GM11168 (cell line): ENCODE data around the gene SRP68.
"Not testable (repeated sequence)": the region's sequence is repeated elsewhere in the genome, so short reads cannot be mapped to it uniquely, and the experiment has no call there.

Experiments
- in situ Hi-C: fragments of 300-500 bp; cut with MboI; formaldehyde crosslinking; loops from one replicate; pipeline ENCODE4 v1.12.0; 2022; ENCODE audit warnings: low sequenced_read_pairs; ENCODE audit not compliant: unreplicated experiment

SRP68 gene

DNA sequence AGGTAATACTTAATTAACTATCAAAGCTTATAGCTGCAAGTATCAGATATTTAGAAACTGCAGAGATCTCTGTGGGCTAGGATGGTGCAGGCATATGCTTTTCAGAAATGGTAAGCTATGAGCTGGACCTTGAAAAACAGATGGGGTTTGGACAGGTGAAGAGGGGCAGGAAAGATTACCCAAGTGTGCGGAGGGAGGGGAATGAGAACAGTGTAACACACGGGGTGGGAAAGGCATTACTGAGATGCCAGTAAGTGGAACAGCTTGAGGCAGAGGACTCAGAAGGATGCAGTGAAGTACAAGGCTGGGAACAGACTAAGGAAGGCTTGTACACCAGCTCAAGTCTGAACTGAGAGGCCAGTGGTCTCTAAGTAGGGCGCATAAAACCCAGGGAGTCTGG, 23.1 kb downstream of the SRP68 start:
- in situ Hi-C loops = no loop called here

DNA sequence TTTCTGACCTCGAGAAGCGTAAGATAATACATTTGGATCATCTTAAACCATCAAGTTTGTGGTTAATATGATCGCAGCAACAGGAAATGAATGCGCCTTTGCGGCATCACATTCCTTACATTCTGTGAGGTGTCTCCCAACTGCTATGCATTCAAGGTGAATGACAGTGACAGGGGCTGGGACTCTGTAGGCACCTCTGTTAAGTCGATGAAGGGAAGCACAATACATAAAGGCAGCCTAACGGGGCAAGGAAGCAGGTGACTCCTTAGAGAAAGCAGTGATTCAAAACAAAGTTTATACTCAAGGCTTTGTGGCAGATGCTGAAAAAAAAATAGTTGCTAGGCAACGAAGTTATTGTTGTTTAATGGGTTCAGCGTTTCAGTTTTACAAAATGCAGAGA, 23.6 kb downstream of the SRP68 start:
- in situ Hi-C loops = no loop called here

DNA sequence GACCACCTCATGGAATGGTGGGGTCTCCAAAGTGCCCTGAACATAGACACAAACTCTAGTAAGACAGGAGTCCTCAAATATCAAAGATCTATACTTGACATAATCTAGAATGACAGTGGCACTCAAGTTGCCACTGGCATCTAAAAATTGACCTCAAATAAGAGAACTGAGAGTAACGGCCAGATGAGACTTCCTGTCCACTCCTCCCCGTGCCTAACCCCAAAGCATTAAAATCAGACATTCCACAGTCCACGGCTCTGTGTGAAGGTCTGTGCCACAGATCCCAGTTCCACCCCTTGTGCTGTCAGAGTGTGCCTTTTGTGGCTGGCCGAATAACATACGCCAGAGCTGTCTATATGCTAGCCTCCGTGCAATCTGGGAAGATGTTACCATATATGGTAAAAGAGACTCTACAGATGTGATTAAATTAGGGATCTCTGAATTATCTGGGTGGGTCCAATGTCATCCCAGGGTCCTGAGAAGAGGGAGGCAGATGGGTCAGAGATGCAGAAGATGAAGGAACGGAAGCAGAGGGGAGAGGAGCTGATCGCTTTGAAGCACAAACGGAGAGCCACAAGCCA, 24.2 kb downstream of the SRP68 start:
- in situ Hi-C loops = no loop called here

DNA sequence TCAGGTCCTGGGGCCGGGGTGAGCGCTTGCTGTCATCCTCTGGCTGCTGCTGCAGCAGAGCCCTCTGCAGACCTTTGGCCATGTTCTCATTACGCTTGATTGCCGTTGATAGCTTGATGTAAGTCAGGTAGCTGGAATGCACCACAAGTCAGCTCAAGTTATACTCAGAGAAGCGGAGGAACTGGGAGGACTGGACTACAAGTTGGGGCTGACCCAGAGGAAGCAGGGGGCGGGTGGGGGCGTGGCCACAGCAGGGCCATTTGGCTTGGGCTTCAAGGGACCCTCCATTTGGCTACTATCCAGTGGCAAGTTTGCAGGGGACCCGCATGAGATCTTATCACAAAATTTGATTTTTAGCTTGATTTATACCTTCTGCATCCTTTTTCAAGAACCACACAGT, 26.3 kb downstream of the SRP68 start:
- in situ Hi-C loops = no loop called here

DNA sequence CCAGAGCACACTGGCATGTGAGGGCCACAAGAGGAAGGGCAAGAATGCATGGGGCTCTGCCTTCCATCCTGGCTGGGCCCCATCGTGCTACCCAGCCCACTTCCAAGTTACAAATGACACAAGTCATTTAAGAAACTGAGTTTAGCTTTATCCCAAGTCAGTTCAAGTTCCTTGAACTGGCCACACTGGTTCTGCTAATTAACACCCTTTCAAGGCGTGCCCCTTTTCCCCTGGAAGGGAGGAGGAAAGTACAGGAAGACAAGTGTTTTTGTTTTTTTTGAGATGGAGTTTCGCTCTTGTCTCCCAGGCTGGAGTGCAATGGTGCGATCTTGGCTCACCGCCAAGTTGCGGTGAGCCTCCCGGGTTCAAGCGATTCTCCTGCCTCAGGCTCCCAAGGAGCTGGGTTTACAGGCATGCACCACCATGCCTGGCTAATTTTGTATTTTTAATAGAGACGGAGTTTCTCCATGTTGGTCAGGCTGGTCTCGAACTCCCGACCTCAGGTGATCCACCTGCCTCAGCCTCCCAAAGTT, 27.8 kb downstream of the SRP68 start:
- in situ Hi-C loops = not testable (repeated sequence)

DNA sequence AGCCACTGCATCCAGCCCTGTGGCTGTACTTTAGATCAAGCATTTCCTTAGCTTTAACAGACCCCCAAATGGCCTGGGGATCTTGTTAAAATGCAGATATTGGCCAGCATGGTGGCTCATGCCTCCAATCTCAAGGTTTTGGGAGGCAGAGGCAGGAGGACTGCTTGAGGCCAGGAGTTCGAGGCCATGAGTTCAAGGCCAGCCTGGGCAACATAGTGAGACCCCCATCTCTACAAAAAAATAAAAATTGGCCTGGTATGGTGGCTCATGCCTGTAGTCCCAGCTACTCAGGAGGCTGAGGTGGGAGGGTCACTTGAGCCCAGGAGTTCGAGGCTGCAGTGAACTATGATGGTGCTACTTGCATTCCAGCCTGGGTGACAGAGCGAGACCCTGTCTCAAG, 29.4 kb downstream of the SRP68 start:
- in situ Hi-C loops = not testable (repeated sequence)

DNA sequence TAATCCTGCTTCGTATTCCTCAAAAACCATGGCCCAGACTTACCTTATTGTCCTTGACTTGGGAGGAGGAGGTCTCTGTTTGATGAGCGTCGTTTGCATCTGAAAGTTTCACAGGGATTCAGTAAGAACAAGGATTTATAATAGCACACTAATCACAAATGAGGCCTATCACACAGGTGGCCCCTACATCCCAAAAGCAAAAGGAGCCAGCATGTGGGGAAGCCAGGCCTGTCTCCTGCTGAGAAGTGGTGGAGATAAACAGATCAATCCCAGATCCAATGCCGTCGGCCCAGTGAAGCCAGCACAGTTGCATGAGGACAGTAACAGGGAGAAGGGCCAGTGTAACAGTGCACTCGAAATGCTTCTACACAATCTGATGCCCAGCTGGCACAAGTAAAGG, 31.9 kb downstream of the SRP68 start:
- in situ Hi-C loops = no loop called here

DNA sequence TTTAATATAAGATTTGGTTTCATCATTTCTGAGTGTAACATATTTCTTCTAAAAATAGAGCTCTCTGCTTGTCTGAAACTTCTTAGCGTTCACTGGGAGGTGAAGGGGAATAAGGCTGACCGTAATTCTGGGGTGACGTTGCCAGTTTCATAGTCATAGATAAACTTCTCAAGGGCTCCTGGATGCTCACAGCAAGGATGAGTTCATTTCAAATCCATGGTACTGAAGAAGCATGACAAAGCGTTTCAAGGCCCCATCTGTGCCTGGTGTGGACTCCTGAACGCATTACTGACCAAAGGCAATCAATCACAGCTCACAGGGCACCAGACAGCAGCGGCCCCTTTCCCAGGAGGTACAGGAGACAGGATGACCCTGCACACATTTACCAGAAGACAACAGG, 33.2 kb downstream of the SRP68 start:
- in situ Hi-C loops = no loop called here

DNA sequence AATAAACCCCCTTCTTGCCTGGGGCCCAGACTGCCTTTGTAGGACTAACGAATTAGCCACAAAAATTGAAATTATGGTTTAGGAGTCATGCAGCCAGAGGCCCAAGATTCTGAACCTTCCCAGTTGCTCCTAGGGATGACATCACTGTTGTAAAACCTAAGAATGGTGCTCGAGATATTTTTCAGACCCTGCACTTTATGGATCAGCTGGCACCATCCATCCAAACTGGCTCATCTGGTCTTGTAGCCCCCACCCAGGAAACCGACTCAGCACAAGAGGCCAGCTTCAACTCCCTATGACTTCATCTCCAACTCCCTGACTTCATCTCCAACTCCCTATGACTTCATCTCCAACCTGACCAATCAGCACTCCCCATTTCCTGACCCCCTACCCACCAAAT, 34.3 kb downstream of the SRP68 start:
- in situ Hi-C loops = no loop called here

DNA sequence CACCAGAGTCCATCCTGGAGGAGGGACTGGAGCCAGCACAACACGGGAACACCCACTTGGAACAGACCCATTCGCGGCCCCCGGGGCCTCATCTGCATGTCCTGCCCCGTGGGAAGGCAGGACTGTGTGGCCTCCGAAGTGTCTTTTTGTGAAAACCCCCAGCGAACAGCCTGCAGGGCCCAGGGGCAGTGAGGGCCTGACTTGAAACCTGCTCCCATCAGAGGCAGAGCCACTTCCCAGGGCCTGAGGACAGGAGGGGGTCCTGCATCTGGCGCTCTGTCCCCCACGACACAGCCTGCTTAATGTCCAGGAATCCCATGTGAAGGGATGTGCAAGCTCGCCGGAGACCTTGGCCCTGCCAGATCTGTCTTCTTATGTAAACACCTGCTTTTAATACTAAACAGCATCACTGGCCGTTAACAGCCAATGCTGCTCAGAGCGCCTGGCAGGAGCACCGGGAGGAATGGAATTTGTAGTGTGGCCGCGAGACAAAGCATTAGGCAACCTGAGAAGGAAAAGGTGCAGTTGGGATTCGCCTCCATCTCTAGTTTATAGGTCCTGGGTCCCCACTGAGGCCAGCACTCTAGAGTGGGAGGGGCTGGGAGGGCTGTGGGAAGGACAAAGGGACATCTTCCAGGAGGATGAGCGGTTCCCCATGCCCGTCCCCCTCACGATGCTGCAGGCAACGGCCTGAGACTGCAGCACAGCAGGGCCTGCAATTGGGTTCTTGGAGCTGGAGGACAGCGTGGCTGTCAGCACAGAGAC, 35.6 kb downstream of the SRP68 start:
- in situ Hi-C loops = no loop called here

DNA sequence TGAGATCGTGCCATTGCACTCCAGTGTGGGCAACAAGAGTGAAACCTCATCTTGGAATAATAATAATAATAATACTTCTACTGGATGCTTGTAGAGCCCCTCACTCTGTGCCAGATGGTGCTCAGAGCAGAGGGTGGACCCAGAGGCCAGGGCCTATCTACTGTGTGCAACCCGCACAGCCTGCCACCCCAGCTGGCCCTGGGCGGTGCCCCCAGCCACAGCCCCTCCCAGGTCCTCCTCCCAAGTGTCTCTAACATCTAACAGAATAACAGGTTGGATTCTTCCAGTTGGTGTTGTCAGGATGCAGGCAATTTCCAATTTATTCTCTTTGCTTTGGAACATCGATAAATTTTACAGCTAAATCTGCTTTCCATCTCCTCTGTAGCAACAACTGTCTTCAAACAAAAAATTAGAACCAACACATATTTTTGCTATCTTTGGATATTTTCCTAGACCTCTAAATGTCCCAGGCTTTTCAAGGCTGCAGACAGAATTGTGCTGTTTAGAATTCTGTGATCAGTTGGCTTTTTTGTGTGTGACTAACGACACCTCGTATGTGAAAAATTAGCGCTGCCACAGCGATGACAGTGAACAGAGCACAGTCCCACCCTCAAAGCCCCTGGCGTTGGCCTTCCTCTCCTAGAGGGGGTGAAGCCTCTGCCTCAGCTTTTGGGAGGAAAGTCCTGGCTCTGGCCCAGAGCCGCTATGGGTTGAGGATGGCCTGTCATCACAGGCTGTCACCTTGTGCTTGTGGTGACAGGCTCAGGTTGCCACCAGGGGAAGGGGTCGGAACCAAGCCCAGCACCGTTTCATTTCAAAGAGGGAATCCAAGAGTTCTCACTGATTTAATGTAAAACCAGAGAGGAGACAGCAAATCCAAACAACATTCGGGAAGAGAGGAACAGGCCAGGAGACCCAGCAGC, 37.6 kb downstream of the SRP68 start:
- in situ Hi-C loops = no loop called here

DNA sequence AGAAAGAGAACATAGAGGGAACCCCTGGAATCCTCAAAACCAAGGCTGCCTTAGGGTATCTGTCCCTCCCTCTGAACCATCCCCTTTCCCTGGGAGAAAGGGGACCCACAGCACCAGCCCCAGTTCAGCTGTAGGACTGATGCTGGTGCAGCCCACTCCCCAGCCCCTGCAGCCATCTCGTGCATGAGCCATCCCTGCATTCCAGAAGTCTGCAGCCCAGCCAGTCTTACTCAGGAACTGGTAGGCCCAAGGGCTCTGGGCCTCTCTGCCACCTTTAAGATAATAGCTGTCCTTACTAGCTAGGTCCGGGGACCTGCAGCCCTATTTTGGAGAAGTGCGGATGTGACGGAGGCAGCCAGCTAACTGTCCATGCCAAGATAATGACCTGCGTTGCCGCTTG, 39.2 kb downstream of the SRP68 start:
- in situ Hi-C loops = no loop called here

DNA sequence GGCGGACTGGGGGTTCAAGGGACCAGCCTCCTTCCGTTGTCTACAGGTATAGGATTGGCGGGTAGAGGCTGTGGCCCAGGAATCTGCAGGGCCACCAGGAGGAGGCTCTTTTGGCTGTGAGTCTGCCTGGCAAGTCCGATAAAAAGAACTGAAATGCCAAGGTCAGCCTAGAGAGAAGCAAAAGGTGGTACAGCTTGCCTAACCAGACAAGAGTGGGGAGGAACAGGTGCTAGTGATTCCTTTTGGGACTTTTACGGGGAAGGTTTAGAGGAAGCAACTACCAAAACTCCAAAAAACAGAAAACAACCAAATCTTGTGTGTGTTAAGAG, 39.6 kb downstream of the SRP68 start:
- in situ Hi-C loops = no loop called here

DNA sequence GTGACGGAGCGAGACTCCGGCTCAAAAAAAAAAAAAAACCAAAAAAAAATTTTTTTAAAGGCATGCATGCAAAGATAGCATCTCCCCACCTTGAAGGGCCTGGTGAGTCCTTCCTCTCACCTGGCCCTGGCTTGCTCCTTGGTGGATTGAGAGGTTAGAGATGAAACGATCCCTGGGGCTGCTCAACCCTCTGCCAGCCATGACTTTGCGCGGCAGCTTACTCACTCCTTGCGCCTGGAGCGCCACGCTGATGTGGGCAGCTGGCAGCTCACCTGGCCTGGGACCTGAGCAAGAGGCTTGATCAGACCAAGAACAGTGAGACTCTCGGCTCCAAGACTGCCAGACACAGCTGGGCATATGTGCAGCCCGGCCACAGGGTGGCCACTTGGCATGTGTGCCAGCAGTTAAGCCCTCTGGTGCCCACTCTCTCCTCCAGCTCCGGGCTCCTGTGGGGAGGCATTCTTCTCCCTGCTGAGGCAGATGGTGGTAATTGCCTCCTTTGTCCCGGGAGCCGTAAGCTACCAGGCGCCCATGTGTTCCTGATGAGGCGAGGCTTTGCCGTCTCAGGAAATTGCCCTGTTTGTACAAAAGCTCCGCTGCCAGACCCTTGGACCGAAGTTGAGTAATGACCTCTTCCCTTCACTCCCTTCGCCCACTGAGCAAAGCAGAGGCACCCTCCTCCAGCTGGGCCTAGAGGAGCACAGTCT, 40.1 kb downstream of the SRP68 start:
- in situ Hi-C loops = no loop called here

DNA sequence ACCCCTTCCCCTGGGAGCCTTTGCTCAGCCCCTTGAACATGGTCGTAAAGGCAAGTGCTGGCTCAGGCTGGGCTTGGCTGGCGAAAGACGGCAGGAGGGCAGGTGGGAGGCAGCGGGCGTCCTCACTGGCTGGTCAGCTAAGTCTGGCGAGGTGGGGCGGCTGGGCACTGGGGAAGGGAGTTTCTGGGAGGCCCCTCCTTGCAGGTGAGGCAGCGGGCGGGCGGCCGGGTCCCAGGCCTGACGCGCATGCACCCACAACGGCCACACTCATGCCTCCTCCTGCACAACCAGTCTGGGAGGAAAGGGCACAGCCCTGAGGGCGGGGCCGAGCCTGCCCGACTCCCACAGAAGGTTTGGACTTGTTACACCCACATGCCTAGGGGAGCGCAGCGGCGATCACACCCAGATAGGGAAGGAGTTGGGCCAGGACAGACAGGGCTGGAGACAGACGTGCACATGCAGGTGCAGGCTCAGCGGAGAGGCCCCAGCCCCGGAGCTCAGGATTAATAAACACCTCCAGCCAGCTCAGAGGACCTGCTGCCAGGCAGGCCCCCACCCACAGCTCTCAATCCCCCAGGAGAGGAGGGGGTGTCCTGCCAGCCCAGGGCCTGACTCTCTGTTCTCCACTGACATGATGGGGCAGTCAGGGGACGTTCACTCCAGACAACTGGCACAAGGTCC, 45.0 kb downstream of the SRP68 start, which contains the start of gene EVPL:
Gene EVPL, minus strand, starts transcription at position 148 of the 681 bp plus-strand sequence. Its CDS starts 108 bp downstream, at position 40.
- in situ Hi-C loops = no loop called here

DNA sequence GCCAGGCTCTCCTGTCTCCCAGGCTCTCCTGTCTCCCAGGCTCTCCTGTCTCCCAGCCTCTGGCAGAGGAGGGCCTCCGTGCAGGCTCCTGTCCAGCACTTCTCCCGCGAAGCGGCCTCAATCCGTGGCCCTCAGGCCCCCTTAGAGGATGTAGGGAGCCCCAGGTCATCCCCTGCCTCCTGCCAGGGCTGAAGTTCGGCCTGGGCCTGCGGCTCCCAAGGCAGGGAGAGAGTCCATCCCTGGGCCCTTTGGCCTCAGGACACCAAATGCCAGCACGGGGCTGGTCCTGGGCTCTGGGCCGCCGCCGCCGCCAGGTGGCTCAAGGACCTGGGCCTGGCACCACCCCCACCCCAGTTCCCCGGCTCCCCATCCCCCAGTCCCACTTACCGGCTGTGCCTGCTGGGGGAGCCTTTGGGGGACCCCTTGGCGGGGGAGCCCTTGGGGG, 45.6 kb downstream of the SRP68 start:
- in situ Hi-C loops = no loop called here

DNA sequence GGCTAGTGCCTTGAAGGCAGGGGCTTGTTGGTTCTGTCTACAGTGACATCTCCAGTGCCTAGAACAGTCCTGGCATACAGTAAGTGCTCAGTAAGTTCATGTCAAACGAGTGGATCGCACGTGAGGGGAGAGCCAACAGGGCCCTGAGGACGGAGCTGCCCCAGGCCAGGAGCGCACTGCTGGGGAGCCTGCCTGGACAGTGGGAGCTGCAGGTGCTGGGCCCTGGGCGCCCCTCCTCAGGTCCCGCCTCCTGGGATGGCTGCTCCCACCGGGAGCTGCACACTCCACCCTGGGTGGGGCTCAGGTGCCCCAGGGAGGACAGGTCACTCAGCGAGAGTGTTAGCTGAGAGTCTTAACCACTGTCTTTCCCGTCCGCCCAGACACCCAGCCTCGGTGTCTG, 47.0 kb downstream of the SRP68 start:
- in situ Hi-C loops = no loop called here

DNA sequence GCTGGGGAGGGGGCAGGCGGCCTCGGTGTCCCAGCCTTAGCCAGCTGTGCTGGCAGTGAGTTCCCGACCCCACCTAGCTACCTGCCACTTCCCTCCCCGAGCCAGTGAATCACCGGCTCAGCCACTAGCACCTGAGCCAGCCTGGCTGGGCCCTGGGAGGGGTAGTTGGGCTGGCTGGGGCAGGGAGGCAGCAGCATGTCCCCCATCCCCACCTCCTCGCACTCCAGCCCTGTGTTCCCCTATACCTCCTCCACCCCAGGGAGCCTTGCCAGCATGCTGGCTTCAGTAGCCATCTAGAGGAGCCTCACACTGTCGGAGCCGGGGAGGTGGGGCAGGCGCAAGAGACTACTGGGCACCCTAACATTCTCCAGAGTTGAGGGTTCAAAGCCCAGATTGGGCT, 48.0 kb downstream of the SRP68 start:
- in situ Hi-C loops = loop anchor here (25.0 kb wide), 1 partner anchor 263 kb away; no protein-coding TSS in a partner anchor

DNA sequence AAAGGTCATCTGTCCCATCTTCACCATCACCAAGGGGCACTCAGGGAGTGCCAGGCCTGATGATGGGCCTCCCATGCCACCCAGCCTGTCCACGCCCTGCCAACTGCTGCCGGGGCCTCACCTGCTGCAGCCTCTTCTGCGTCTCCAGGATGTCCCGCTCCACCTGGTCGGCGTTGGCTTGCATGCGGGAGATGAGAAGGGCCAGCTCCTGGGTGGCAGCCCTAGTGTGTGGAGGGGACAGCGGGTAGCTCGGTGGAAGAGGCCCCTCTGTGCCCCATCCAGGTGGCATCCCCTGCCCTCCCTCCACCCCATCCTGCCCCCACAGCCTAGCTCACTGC, 48.4 kb downstream of the SRP68 start:
- in situ Hi-C loops = loop anchor here (25.0 kb wide), 1 partner anchor 263 kb away; no protein-coding TSS in a partner anchor
